T follicular helper cell (primary cell): ENCODE data around the gene RNF145.
"Not testable (repeated sequence)": the region's sequence is repeated elsewhere in the genome, so short reads cannot be mapped to it uniquely, and the experiment has no call there.

Source experiments
- DNase-seq: peaks from one replicate; pipeline ENCODE4 v3.0.0-alpha.2; 2020; ENCODE audit warnings: low read depth

Gene RNF145

GRCh38 chr5:159189310-159189709 lies 20.0 kb downstream of the RNF145 start:
- no peak for DNase-seq

DNA sequence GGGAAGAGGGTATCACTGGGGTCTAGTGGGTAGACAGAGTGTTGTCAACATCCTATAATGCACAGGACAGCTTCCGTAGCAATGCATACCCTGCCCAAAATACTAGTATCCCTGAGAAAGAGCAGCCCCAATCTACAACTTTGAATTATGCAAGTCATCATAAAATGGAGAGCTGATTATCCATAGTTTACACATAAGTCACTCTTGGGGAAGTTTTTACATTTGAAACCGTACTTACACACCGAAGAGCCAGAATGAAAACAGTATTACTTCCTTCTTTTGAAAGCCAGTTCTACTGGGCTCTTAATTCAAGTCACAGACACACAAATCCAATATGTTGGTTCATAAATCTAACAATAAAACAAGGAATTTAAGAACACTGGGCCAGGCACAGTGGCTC lies 21.6 kb downstream of the RNF145 start:
- no peak for DNase-seq

DNA sequence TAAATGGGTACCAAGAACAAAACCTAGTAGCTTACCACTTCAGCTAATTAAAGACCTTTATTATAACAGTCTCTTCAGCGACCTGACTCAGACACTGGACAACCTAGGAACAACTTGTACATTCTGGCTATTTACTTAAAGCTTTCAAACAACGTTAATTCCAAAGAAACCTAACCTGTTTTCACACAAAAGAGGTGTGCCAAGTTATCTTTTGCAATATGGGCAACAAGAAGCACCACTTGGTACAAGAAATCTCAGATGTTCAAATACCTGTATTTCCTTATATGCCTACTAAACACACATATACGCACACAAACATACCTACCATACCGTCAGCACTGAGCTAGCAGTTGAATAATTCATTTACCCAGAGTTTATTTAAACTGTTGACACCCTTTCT lies 23.0 kb downstream of the RNF145 start:
- no peak for DNase-seq

DNA sequence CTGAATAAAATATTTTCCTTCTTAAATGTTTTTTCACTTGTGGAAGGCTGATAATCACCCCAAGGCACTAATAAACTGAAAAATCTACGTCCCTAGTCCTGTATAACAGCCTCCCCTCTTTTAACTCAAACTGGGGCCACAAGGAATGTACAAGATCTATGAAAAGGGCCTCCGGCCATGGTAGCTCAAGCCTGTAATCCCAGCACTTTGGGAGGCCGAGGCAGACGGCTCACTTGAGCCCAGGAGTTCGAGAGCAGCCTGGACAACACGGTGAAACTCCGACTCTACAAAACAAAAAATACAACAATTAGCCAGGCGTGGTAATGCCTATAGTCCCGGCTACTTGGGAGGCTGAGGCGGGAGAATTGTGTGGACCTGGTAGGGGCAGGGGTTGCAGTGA lies 23.6 kb downstream of the RNF145 start:
- DNase-seq: no peak

DNA sequence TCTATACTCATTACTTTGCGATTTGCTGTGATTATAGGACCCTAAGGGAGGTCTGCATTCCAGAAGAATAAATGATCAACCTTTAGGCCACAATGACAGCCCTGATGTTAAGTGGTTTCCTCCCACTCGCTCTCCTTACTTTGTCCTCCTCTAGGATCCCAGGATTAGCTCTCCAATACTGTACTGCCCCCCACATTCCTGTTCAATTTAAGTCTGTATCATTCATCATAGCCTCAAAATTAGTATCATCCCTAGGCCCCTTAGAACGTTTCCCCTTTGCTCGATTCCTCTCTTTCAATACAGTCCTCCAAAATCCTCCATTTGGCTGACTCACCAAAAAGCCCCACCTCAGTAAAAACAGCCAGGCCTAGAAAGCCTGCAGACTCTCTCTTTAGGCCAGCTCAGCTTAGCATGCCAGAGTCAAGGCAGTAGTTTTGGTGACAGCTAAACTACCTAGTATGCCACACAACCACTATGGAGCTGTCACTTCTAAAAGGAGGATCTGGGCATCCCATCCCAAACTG lies 24.4 kb downstream of the RNF145 start:
- DNase-seq: no peak

- no peak for DNase-seq
These were observed 25.1 kb downstream of the RNF145 start for GRCh38 chr5:159184236-159184635.

- no peak for DNase-seq
These were observed 26.1 kb downstream of the RNF145 start for GRCh38 chr5:159183247-159183646.

DNA sequence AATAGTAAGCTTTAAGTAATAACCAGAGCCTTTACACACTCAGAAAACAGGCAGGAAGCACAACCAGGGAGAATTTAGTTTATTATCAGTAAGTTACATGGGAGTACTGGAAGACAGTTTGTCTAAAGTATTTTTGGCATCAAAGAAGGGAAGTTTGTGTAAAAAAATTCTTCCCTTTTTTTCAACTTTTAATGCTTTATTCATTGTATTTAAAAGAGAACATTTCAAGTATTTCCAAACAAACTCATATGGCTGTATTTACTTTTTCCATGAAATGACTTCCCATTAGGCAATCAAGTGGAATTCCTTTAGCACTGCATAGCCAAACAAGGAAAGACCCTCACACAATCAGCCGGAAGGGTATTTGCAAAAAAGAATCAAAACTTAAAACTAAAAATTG lies 26.7 kb downstream of the RNF145 start:
- DNase-seq: no peak

DNA sequence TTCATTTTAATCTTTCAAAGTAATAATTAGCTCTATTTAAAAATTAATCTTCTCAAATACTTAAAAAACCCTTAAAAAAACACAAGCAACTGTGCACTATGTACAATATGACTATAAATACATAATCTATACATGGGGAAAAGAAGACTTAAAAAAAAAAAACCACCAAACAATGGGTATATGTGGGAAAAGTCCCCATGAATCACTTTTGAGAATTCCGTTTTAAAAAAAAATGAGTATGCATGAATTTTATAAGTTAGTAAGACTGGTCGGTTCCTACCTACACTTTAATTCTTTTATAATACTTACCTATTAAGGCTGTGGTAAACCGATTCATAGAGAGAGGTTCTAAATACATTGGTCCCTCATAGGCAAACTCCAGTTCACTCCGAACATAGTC lies 27.7 kb downstream of the RNF145 start:
- no peak for DNase-seq

- DNase-seq: no peak
These were observed 28.2 kb downstream of the RNF145 start for GRCh38 chr5:159181152-159181551.

- DNase-seq: no peak
These were observed 29.6 kb downstream of the RNF145 start for GRCh38 chr5:159179529-159180305.

GRCh38 chr5:159178978-159179377 lies 30.4 kb downstream of the RNF145 start:
- DNase-seq: no peak

GRCh38 chr5:159175547-159175946 lies 33.8 kb downstream of the RNF145 start:
- no peak for DNase-seq

- no peak for DNase-seq
These were observed 34.7 kb downstream of the RNF145 start for GRCh38 chr5:159174511-159175168.

DNA sequence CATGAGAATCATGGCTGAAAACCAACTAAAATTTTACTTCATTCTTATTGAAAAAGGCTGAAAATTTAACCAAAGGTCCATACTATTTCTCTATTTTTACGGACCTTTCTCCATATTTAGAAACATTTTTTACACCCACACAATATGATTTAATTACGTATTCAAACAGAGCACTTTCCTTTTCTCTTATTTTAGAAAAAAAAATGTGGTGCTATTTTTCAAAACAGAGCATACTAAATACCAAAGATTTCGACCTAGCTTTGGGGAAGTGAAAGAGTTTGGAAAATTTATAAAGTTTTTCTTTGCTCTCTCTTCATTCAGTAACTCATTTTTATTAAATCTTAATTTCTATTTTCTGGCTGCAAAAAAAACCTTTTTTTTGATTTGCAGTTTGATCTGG lies 38.1 kb downstream of the RNF145 start:
- DNase-seq: no peak

GRCh38 chr5:159170021-159170420 lies 39.3 kb downstream of the RNF145 start:
- DNase-seq: no peak

- DNase-seq: no peak
These were observed 42.9 kb downstream of the RNF145 start for GRCh38 chr5:159166416-159166815.

GRCh38 chr5:159163701-159164046 lies 45.7 kb downstream of the RNF145 start:
- DNase-seq: no peak

DNA sequence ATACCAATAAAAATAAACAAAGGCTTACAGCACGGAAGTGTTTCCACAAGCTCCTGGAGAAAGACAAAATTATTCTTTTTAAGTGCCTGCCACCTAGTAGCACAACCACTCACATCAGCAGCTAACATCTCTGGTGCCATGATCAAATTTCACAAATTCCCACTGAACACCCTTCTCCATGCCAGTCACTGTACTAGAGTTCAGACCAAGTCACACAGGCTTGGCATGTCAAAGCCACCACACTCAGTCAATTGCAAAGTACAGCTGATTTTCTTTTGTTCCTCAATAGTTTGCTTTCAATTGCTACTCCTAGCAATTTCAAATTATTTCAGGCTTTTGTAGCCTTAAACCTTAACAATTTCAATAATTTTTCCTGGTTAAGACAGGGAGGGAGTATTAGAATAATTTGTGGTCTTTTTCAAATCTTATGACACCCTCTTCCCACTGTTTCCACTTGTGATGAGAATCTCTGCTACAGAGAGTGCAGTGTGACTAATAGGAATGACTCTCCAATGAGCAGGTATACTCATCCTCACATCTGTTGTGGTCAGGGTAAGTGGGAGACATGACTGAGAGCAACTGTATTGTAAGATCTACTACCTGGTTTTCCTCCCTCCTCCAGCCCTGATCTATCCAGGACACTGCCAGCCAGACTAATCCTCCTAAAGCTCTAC lies 46.2 kb downstream of the RNF145 start:
- DNase-seq: no peak

DNA sequence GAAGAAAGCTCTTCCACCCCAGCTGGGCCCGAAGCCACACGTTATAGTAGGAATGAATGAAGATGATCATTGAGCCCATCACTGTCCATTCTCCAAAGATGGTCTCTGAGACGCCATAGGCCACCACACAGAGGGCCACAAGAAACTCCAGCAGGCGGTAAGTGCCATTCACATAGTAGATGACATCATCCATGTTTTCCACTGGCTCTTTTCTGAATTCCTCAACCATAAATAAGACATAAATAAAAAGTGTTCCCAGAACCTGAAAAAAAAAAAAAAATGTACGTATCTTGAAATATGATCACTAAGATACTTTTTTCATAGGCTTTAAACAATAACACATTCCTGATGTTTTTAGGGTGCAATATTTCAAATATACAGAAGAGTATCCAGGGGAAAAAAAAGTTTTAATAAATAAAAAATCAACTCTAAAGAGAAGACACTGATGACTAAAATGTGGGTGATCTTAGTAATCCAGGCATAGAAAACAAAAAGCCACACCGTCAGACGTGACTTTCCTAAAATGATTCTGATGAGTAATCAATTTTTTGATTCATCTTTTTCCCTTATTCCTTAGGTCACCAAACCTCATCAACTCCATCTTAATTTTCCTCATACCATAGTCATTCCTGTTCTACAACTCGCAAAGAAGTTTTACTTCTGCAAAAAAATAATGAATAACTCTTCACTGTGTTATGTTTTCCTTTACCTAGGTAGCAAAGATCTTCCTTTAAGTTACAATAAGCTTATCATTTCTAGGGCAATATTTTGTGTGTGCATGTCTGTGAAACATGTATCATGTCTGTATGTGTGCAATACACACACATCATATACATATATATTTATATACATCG lies 47.8 kb downstream of the RNF145 start:
- DNase-seq: no peak

DNA sequence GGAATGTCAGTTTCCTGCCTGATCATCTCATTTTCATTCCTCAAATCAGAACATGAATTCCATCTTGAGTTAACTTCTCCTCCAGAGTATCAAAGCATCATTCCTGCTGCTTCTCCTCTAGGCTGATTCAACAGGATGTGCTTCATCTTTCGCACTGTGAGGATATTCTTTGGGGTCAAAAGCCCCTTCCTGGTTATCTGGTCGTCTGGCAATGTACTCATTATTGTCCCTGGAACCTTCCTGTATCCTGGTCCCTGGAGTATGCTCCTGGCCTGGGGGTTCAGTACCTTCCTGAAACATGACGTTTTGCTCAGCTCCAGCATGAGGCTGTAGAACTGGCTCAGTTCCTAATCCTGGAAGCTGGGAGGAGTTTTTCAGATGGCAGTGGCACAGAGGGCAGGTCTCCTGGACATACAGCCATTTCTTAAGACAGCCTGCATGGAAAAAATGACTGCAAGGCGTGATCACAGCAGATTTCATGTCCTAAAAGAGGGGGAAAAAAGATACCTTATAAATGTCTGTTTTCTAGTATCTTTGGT lies 50.7 kb downstream of the RNF145 start:
- DNase-seq: not testable (repeated sequence)

GRCh38 chr5:159157552-159157951 lies 51.8 kb downstream of the RNF145 start:
- DNase-seq: no peak
